Hepatic stellate cell (primary cell): ENCODE measurements around the gene ADAP2.
A peak's percentile ranks its signal among the peaks of the same experiment; 100 is the strongest.
"Not testable (repeated sequence)": the region's sequence is repeated elsewhere in the genome, so short reads cannot be mapped to it uniquely, and the experiment has no call there.

Source experiments
- DNase-seq: peaks from one replicate; pipeline ENCODE4 v3.0.0; 2011; ENCODE audit warnings: low spot score

The ADAP2 gene

GRCh38 chr17:30929861-30930260, 8.1 kb downstream of the ADAP2 start:
- not testable (repeated sequence) for DNase-seq

DNA sequence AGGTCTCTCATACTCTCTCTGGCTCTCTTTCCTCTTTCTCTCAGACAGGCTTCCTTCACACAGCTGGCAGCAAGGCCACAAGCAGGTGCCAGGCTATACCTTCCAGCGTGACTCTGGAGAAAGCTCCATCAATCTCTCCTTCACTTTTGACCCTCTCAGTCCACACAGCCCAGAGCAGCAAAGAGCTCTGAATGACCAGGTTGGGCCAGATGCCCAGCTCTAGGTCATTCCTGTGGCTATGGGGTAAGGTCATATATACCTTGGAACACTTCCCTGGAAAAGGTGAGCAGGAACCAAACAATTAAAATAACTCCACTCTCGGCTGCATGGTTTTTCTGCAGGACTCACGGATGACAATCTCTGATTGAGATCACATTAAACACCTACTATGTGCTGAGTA, 8.8 kb downstream of the ADAP2 start:
- no peak for DNase-seq

- DNase-seq: not testable (repeated sequence)
Observed at GRCh38 chr17:30931582-30931981, 9.8 kb downstream of the ADAP2 start.

- DNase-seq: no peak
Observed at GRCh38 chr17:30933966-30934365, 12.2 kb downstream of the ADAP2 start.

DNA sequence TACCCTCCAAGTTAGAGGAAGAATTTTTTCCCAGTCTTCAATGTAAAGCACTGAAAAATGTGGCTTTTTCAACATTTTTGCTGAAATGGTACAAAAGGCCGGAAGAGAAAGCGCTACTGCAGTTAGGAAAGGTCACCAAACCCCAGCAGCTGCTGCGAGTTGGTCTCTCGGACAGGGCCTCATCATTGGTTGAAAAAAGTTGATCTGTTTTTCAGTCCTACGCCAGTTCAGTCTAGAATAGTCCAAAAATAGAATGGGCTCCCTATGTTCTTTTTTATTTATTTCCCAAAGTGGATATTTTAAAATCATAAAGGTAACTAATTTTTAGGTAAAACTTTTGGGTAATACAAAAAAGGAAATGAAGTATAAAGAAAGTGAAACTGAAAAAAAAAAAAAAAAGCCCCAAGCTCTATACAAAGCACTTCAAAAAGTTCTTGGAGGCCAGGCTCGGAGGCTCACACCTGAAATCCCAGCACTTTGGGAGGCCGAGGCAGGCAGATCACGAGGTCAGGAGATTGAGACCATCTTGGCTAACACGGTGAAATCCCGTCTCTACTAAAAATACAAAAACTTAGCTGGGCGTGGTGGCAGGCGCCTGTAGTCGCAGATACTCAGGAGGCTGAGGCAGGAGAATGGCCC, 17.4 kb downstream of the ADAP2 start:
- DNase-seq: peak; percentile 37

- DNase-seq: no peak
Observed at GRCh38 chr17:30942308-30943079, 20.7 kb downstream of the ADAP2 start.

DNA sequence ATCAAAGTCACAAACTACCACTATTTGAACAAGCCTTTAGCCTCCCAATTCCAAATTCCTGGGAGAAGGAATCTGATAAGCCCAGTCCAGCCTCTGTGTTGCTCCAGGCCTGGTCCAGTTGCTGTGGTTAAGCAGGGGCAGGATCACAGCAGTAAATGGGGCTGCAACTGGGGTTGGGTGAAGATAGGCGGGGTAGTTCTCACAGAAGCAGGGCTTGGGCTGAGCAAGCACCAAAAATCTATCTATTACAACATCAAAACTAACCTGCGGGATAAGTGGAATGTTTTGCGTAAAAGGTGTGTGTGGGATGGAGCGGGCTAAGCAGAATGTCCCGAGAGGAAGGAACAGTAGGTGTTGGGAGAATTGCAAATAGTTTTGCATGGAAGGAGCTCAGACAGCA, 26.1 kb downstream of the ADAP2 start:
- no peak for DNase-seq

GRCh38 chr17:30950189-30950588, 28.4 kb downstream of the ADAP2 start:
- DNase-seq: no peak

DNA sequence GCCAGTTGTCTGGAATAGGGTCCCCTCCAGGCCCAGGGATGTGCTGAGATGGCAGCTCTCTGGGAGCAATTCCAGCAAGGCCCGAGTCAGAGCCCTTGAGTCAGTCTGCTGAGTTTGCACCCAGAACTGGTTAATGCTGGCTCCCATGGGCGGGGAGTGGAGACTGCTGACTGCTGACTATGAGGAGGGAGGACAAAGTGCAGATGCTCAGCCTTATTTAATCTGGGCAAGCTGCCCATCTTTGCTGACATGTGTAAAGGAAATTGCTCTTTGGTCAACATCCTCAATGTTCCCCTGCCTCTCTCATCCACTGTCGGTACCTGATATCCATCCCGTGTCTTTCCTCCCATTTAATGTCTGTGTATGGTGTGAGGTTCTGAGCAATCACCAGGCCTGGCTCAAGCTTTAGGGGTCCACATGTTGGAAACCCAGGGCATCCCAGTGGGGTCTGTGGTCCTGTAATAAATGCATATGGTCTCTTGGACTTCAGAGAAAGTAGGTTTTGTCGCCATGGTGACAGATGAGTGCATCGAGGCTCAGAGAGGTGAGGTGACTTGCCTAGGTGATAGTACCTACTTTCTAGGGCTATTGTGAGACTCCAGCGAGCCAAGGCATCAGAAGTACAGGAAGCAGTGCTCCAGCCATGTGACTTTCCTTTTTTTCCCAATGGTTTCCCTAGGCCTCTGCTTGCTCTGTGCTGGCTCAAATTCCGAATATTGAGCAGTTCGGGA, 29.1 kb downstream of the ADAP2 start:
- DNase-seq: peak; percentile 94

DNA sequence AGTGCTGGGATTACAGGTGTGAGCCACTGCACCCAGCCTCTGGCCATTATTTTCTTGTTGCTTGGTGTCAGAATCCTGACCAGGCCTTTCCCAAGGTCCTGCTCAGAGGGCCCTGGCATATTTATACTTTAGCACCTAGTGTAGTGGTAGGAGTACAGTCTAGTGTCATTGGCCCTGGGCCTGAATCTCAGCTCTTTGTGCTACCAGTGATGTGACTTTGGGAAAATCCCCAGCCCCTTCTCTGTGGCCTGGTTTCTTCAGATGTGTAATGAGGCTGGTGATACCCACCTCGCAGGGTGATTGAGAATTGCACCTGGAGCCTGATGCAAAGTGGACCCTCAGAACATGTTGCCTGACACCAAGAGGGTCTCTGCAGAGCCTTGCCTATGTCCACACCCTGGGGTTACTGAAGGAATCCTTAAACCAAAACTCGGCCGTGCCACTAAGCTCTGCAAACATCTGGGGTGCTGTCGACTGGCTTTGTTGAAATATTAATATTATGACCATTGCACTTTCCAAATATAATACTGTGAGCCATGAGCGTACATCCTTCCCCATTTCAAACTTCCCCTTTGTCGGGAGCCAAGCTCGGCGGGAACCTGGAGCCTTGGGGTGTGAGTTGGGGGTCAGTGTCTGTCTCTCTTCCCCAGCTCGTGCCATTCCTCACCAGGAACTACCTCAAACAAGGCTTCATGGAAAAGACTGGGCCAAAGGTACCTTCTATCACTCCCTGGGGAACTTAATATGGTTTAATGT, 31.1 kb downstream of the ADAP2 start:
- DNase-seq: no peak

- DNase-seq: peak; percentile 74
Observed at GRCh38 chr17:30954046-30954830, 32.5 kb downstream of the ADAP2 start.

DNA sequence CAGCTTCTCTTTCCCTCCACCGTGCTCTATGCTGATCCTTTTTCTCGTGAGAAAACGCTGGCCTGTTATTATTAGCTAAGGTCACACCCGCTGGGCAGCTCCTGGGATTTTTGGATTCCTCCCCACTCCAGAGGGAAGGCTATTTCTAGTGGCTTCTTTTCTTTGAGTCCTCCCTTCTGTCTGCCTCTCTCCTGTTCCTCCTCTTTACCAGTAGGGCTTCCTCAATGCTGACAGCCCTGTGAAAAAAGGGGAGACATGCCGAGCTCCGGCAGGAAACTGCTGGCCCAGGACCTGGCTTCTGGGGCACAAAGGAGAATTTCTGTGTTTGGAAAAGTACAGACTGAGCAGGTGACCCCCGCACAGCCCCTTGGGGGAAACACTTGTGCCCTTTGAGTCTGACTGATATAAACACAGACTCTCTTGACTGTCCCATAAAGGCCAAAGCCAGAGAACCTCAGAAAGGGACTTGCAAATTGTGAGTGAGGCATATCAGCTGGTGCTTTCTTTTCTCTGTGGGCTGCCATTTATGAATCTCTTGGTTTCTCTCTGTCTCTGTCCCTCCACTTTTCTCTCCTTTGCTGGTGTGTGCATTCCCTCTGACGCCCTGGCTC, 35.1 kb downstream of the ADAP2 start:
- peak; percentile 65 for DNase-seq

DNA sequence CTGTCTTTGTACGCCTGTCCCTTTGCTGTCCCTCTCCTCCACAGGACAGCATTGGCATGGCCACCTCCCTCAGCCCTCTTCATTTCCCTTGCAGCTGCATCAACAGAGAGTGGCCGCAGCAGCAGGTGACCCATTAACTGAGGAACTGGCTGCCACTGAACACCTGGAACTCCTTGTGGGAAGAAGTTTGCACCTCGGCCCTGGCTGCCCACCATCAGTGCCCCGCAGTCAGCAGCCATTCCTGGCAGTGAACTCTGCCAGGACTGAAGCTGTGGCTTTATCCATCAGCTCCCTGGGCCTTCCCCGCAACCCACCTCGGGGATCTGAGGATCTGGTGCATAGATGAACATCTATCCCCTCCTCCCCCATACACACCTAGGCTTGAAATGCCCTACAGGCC, 36.0 kb downstream of the ADAP2 start:
- DNase-seq: no peak

DNA sequence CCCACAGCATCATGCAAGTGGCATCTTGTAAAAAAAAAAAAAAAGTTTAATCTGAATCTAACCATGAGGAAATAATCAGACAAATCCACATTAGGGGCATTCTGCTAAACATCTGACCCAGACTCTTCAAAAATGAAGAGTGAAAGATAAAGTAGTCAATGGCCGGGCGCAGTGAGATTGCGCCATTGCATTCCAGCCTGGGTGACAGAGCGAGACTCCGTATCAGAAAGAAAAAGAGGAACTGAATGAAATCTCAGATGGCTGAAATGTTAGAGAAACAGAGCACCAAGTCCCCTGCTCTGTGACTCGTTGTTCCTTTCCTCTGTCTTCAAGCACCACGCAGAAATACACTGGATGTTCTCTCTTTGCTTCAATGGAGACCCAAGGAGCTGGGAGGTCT, 36.4 kb downstream of the ADAP2 start:
- DNase-seq: no peak

- no peak for DNase-seq
Observed at GRCh38 chr17:30961209-30962188, 39.8 kb downstream of the ADAP2 start.

GRCh38 chr17:30964312-30964711, 42.6 kb downstream of the ADAP2 start:
- not testable (repeated sequence) for DNase-seq

GRCh38 chr17:30964876-30965275, 43.1 kb downstream of the ADAP2 start:
- no peak for DNase-seq

DNA sequence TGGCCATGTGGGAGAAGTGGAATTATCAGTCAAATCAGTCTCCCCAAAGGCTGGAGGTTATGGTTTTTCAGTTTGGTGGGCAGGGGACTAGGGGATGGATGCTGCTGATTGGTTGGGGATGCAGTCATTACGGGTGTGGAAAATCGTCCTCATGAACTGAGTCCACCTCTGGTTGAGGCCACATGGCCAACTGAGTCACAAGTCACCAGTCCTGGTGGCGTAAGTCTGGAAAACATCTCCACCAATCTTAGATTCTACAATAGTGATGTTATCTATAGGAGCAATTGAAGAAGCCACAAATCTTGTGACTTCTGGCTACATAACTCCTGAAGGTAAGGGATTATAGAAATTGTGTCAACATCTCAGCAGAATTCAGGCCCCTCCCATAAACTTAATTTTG, 43.9 kb downstream of the ADAP2 start:
- DNase-seq: no peak

- DNase-seq: not testable (repeated sequence)
Observed at GRCh38 chr17:30967911-30968310, 46.2 kb downstream of the ADAP2 start.
